ENCODE results near the gene EGFLAM. TPM values are rescaled to one million over a fixed set of nuclear protein-coding genes. Genes with fewer than 3 reads are reported as not detected.

Gene EGFLAM
- total and polyA plus RNA-seq, 2 donors (not counting 1 experiment from before 2014, with no cell fraction given) = 0.33 to 20.0 TPM

- no peak for TF ChIP-seq CTCF (conservative IDR thresholded peaks at IDR 0.05 in 1 of 2, IDR thresholded peaks at IDR 0.05 in 1 of 2; ENCODE audit: low read depth in 1 of 2, low read length in 2 of 2)
- no peak for TF ChIP-seq EZH2 (IDR thresholded peaks at IDR 0.05; ENCODE audit: low read length, missing control alignments)
- Histone ChIP-seq H3K79me2 (ENCODE audit: control insufficient read depth, insufficient read depth, low read length) (no peaks in the 10 kb centered on the region), H4K20me1 (ENCODE audit: control insufficient read depth, extremely low read depth, insufficient read depth, low read length) (no peaks in the 10 kb centered on the region), H3K9me3 (ENCODE audit: control insufficient read depth, insufficient read depth, low read depth, low read length) (no peaks in the 10 kb centered on the region), H3K27me3 (ENCODE audit: control insufficient read depth, insufficient read depth, low read length) (no peaks in the 10 kb centered on the region), H3K4me3 (replicated peaks in 1 of 4; ENCODE audit: control extremely low read depth in 1 of 4, insufficient read depth in 1 of 4, low read depth in 3 of 4, low read length in 4 of 4) (no peak overlapping the region), H3K4me1 (ENCODE audit: control insufficient read depth, extremely low read depth, insufficient read depth, low read length) (peaks cover 4% of the 10 kb centered on the region), H3K36me3 (ENCODE audit: control insufficient read depth, insufficient read depth, low read length) (no peaks in the 10 kb centered on the region), H3K27ac (ENCODE audit: insufficient read depth, low read length) (no peak overlapping the region), H3K4me2 (ENCODE audit: extremely low read depth, insufficient read depth, low read length) (no peak overlapping the region), H3K9ac (ENCODE audit: insufficient read depth, low read length) (no peak overlapping the region), H2AFZ (ENCODE audit: low read length) (no peak overlapping the region)
- DNase-seq (ENCODE audit: low read depth in 2 of 2) = peak in 1 of 2 donors; percentile 66
Measured at GRCh38 chr5:38447786-38448185, 189.4 kb downstream of the EGFLAM start.

GRCh38 chr5:38448568-38449350 lies 190.4 kb downstream of the EGFLAM start:
- H3K9me3 ChIP-seq (ENCODE audit: control insufficient read depth, insufficient read depth, low read depth, low read length) = no peaks in the 10 kb centered on the region
- H3K4me2 ChIP-seq (ENCODE audit: extremely low read depth, insufficient read depth, low read length) = no peak overlapping the region
- no peaks in the 10 kb centered on the region for H3K27me3 ChIP-seq (ENCODE audit: control insufficient read depth, insufficient read depth, low read length)
- no peaks in the 10 kb centered on the region for H4K20me1 ChIP-seq (ENCODE audit: control insufficient read depth, extremely low read depth, insufficient read depth, low read length)
- no peak overlapping the region for H2AFZ ChIP-seq (ENCODE audit: low read length)
- H3K79me2 ChIP-seq (ENCODE audit: control insufficient read depth, insufficient read depth, low read length) = no peaks in the 10 kb centered on the region
- H3K4me3 ChIP-seq (replicated peaks in 1 of 4; ENCODE audit: control extremely low read depth in 1 of 4, insufficient read depth in 1 of 4, low read depth in 3 of 4, low read length in 4 of 4) = no peak overlapping the region
- H3K4me1 ChIP-seq (ENCODE audit: control insufficient read depth, extremely low read depth, insufficient read depth, low read length) = peaks cover 4% of the 10 kb centered on the region
- no peaks in the 10 kb centered on the region for H3K36me3 ChIP-seq (ENCODE audit: control insufficient read depth, insufficient read depth, low read length)
- H3K9ac ChIP-seq (ENCODE audit: insufficient read depth, low read length) = no peak overlapping the region
- no peak for DNase-seq (ENCODE audit: low read depth in 2 of 2)
- H3K27ac ChIP-seq (ENCODE audit: insufficient read depth, low read length) = no peak overlapping the region
- TF ChIP-seq EZH2 (IDR thresholded peaks at IDR 0.05; ENCODE audit: low read length, missing control alignments) (no peak), CTCF (conservative IDR thresholded peaks at IDR 0.05 in 1 of 2, IDR thresholded peaks at IDR 0.05 in 1 of 2; ENCODE audit: low read depth in 1 of 2, low read length in 2 of 2) (no peak)

GRCh38 chr5:38450627-38451026 lies 192.3 kb downstream of the EGFLAM start:
- H3K36me3 ChIP-seq (ENCODE audit: control insufficient read depth, insufficient read depth, low read length) = no peaks in the 10 kb centered on the region
- H3K27ac ChIP-seq (ENCODE audit: insufficient read depth, low read length) = no peak overlapping the region
- no peak for DNase-seq (ENCODE audit: low read depth in 2 of 2)
- H3K9ac ChIP-seq (ENCODE audit: insufficient read depth, low read length) = no peak overlapping the region
- no peaks in the 10 kb centered on the region for H4K20me1 ChIP-seq (ENCODE audit: control insufficient read depth, extremely low read depth, insufficient read depth, low read length)
- H3K4me1 ChIP-seq (ENCODE audit: control insufficient read depth, extremely low read depth, insufficient read depth, low read length) = peaks cover 4% of the 10 kb centered on the region
- H3K4me3 ChIP-seq (replicated peaks in 1 of 4; ENCODE audit: control extremely low read depth in 1 of 4, insufficient read depth in 1 of 4, low read depth in 3 of 4, low read length in 4 of 4) = no peak overlapping the region
- TF ChIP-seq EZH2 (IDR thresholded peaks at IDR 0.05; ENCODE audit: low read length, missing control alignments) (no peak), CTCF (conservative IDR thresholded peaks at IDR 0.05 in 1 of 2, IDR thresholded peaks at IDR 0.05 in 1 of 2; ENCODE audit: low read depth in 1 of 2, low read length in 2 of 2) (no peak)
- no peak overlapping the region for H3K4me2 ChIP-seq (ENCODE audit: extremely low read depth, insufficient read depth, low read length)
- H3K9me3 ChIP-seq (ENCODE audit: control insufficient read depth, insufficient read depth, low read depth, low read length) = no peaks in the 10 kb centered on the region
- H3K79me2 ChIP-seq (ENCODE audit: control insufficient read depth, insufficient read depth, low read length) = no peaks in the 10 kb centered on the region
- no peaks in the 10 kb centered on the region for H3K27me3 ChIP-seq (ENCODE audit: control insufficient read depth, insufficient read depth, low read length)
- no peak overlapping the region for H2AFZ ChIP-seq (ENCODE audit: low read length)

All from fibroblast of lung (primary cell).